SJCRH30 (cell line): Measurements from ENCODE around the gene CSTB. TPM values are rescaled to one million over a fixed set of nuclear protein-coding genes. Genes with fewer than 3 reads are reported as not detected.

Source experiments
- DNase-seq, 2 experiments: peaks; one replicate each; pipeline ENCODE4 v3.0.0-alpha.2; 2015 to 2020
- H3K27ac ChIP-seq: fragments of 250-450 bp; sonication (Bioruptor Pico); 2 replicates; pipeline ENCODE4 v1.5.1; 2020; ENCODE audit warnings: mild to moderate bottlenecking, moderate library complexity
- H3K27me3 ChIP-seq: fragments of 250-450 bp; sonication (Bioruptor Pico); 2 replicates; pipeline ENCODE4 v1.5.1; 2020; ENCODE audit warnings: mild to moderate bottlenecking, moderate library complexity
- H3K36me3 ChIP-seq: fragments of 250-450 bp; sonication (Bioruptor Pico); 2 replicates; pipeline ENCODE4 v1.5.1; 2020; ENCODE audit warnings: mild to moderate bottlenecking, moderate library complexity
- H3K4me1 ChIP-seq: fragments of 250-450 bp; sonication (Bioruptor Pico); 2 replicates; pipeline ENCODE4 v1.5.1; 2020; ENCODE audit warnings: mild to moderate bottlenecking, moderate library complexity
- H3K4me3 ChIP-seq: fragments of 250-450 bp; sonication (Bioruptor Pico); 2 replicates; pipeline ENCODE4 v1.5.1; 2020; ENCODE audit warnings: mild to moderate bottlenecking, moderate library complexity
- H3K9me3 ChIP-seq: fragments of 250-450 bp; sonication (Bioruptor Pico); replicated peaks from 2 replicates; pipeline ENCODE4 v1.5.1; 2020; ENCODE audit warnings: mild to moderate bottlenecking, moderate library complexity
- total RNA-seq: library from RNA; depleted of rRNA; stranded (reverse); fragments of >200 nt; shearing (Covaris generic); gene quantifications from 2 replicates; pipeline ENCODE4 v1.2.3, GENCODE V29; 2014; rRNA removed

The CSTB gene
- total RNA-seq, 1 experiment from 2014 or later, result 18.7 TPM

GRCh38 chr21:43733060-43733459, 43.0 kb downstream of the CSTB start:
- no peak overlapping the region for H3K4me3 ChIP-seq
- peaks cover 17% of the 10 kb centered on the region for H3K4me1 ChIP-seq
- H3K9me3 ChIP-seq, result no peaks in the 10 kb centered on the region
- no peaks in the 10 kb centered on the region for H3K36me3 ChIP-seq
- no peaks in the 10 kb centered on the region for H3K27me3 ChIP-seq
- H3K27ac ChIP-seq, result no peak overlapping the region
- DNase-seq, result no peak

DNA sequence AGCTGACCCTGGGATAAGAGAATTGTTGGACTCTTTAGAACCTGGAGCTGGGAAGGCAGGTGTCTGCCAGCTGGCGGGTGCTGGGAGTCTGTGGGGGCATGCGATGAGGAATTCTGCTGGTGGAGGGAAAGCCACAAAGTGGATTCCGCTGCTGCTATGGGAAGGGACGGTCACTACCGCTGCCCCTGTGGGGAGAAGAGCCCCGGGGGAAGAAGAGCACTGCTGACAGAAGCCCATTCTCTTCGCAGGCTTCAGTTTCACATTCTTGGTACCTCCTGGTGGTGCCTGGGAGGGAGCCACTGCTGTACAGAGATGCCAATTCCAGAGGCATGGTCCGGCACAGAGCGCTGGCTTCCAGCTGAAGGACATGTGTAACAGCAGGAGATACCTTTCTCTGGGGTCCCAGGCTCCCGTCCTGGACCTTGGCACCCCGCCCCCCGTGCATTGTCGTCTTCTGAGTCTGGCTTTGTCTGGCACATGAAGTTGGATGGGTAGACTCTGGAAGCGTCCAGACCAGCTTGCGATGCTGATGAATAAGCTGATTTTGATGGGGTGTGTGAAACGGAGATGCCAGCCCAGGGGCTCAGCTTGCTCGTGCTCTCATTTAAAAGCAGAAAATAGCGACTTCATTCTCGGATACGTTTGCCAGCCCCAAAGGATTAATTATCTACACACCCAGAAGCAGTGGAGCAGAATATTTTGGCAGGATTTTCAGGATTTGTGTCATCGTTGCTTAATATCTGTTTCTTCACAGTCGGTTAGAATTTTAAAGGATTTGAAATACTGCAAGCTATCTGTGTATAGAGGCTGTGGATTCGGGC, 44.0 kb downstream of the CSTB start:
- H3K9me3 ChIP-seq, result no peaks in the 10 kb centered on the region
- H3K4me3 ChIP-seq, result no peak overlapping the region
- no peaks in the 10 kb centered on the region for H3K27me3 ChIP-seq
- no peak overlapping the region for H3K27ac ChIP-seq
- DNase-seq, result no peak
- no peaks in the 10 kb centered on the region for H3K36me3 ChIP-seq
- peaks cover 22% of the 10 kb centered on the region for H3K4me1 ChIP-seq

- no peak overlapping the region for H3K4me3 ChIP-seq
- H3K27ac ChIP-seq, result no peak overlapping the region
- no peaks in the 10 kb centered on the region for H3K9me3 ChIP-seq
- no peaks in the 10 kb centered on the region for H3K36me3 ChIP-seq
- peaks cover 22% of the 10 kb centered on the region for H3K4me1 ChIP-seq
- DNase-seq, result no peak
- no peaks in the 10 kb centered on the region for H3K27me3 ChIP-seq
These were observed 44.6 kb downstream of the CSTB start for GRCh38 chr21:43731476-43731875.

GRCh38 chr21:43728467-43729390, 47.4 kb downstream of the CSTB start:
- peaks cover 15% of the 10 kb centered on the region for H3K4me1 ChIP-seq
- peak overlapping the region; percentile 59 for H3K4me3 ChIP-seq
- no peaks in the 10 kb centered on the region for H3K27me3 ChIP-seq
- no peaks in the 10 kb centered on the region for H3K9me3 ChIP-seq
- DNase-seq, result peak; percentile 92
- H3K36me3 ChIP-seq, result no peaks in the 10 kb centered on the region
- H3K27ac ChIP-seq, result peak overlapping the region; percentile 51

DNA sequence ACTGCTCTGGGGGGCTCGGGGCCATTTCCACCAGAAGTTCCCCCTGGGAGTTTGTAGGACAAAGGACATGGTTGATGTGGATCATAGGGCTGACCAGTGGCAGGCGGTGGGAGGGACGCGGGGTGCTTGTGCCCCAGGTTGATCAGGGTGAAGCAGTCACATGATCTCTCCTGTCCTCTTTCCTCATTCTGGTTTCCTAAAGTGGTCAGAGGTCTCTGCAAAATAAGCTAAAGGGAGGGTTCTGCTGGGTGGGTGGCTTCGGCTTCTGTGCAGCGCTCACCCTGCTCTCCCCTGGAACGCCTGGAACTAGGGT, 48.0 kb downstream of the CSTB start:
- peak overlapping the region; percentile 51 for H3K27ac ChIP-seq
- no peak for DNase-seq
- H3K4me1 ChIP-seq, result peaks cover 15% of the 10 kb centered on the region
- no peaks in the 10 kb centered on the region for H3K36me3 ChIP-seq
- no peaks in the 10 kb centered on the region for H3K27me3 ChIP-seq
- no peaks in the 10 kb centered on the region for H3K9me3 ChIP-seq
- H3K4me3 ChIP-seq, result peak overlapping the region; percentile 59

DNA sequence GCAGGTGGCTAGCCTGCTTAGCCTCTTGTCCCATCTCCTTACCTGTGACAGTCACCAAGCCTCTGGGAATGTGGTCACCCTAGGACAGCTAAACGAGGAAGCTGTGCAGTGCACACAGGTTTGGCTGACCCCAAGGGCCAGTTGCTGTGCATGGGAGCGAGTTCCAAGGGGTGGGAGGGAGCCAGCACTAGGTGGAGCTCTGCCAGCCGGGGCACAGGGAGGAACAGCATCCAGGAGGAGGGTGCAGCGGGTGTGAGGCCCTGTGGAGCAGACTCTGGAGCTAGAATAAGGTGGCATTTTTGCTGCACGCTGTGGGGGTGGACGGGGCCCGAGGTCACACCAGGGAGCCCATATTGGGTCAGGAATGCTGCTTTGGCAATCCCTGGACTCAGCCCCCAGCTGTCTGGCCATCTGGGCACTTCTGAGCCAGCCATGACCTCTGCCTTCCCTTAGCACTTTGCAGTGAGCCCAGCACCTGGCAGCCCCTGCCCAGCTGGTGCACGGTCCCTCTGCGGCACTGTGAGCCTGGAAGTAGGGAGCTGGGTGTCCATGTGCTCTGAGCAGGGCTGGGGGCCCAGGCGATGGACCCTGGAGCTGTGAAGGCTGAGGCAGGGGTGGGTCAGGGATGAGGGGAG, 48.5 kb downstream of the CSTB start:
- H3K4me1 ChIP-seq, result peaks cover 15% of the 10 kb centered on the region
- H3K9me3 ChIP-seq, result no peaks in the 10 kb centered on the region
- no peak overlapping the region for H3K4me3 ChIP-seq
- H3K36me3 ChIP-seq, result no peaks in the 10 kb centered on the region
- DNase-seq, result no peak
- H3K27me3 ChIP-seq, result no peaks in the 10 kb centered on the region
- peak overlapping the region; percentile 51 for H3K27ac ChIP-seq

DNA sequence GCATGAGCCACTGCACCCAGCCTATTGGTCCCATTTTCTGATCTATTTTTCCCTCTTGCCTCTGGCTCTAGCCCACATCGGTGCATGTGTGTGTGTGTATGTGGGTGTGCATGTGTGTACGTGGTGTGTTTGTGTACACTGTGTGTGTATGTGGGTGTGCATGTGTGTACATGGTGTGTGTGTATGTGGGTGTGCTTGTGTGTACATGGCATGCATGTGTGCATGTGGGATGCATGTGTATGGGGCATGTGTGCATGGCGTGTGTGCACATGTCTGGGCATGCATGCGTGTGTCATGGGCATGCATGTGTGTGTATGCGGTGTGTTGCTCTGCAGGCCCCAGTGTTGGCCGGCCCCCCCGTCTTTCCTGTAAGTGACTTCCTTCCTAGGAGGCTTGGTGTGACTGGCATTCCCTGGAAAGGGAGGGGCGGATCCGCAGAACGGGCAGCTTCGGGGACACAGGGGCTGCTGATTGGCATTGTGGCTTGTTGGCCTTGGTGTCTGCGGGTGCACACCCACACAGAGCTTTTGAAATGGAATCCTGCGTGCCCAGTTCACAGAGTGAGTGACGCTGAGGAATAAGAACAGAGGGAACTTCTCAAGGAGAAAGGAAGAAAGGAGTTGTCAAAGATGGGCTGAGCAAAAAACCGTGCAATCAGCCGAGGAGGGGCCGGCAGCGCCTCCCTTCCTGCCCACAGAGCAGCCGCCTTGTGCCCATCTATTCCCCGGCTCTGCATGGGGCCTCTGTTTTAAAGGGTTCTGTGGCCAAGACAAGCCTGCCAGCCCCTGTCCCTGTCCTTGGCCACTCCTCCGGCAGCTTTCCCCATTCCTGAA, 49.2 kb downstream of the CSTB start:
- Histone ChIP-seq H3K27ac (no peak overlapping the region), H3K4me1 (peaks cover 15% of the 10 kb centered on the region), H3K9me3 (no peaks in the 10 kb centered on the region), H3K4me3 (no peak overlapping the region), H3K36me3 (no peaks in the 10 kb centered on the region), H3K27me3 (no peaks in the 10 kb centered on the region)
- no peak for DNase-seq

Other genes starting within 250 kb of the CSTB start
- gene HSF2BP, start 116.8 kb downstream of the CSTB start, total RNA-seq, result 2.0 and 2.1 TPM in 2 replicates
- 80.8 and 82.8 TPM in 2 replicates for gene RRP1B, start 116.7 kb downstream of the CSTB start, total RNA-seq
- 41.5 and 46.4 TPM in 2 replicates for gene PDXK, start 57.2 kb downstream of the CSTB start, total RNA-seq
- 33.5 and 36.2 TPM in 2 replicates for gene RRP1, start 13.3 kb upstream of the CSTB start, total RNA-seq
- 16.4 and 18.3 TPM in 2 replicates for gene AGPAT3, start 88.9 kb upstream of the CSTB start, total RNA-seq
- 24.6 and 31.0 TPM in 2 replicates for gene TRAPPC10, start 236.0 kb upstream of the CSTB start, total RNA-seq